Measurements from ENCODE around the gene COL5A3. TPM values are rescaled to one million over a fixed set of nuclear protein-coding genes. Genes with fewer than 3 reads are reported as not detected.

The COL5A3 gene
- total RNA-seq, 1 donor from 2014 or later, result 68.7 TPM

DNA sequence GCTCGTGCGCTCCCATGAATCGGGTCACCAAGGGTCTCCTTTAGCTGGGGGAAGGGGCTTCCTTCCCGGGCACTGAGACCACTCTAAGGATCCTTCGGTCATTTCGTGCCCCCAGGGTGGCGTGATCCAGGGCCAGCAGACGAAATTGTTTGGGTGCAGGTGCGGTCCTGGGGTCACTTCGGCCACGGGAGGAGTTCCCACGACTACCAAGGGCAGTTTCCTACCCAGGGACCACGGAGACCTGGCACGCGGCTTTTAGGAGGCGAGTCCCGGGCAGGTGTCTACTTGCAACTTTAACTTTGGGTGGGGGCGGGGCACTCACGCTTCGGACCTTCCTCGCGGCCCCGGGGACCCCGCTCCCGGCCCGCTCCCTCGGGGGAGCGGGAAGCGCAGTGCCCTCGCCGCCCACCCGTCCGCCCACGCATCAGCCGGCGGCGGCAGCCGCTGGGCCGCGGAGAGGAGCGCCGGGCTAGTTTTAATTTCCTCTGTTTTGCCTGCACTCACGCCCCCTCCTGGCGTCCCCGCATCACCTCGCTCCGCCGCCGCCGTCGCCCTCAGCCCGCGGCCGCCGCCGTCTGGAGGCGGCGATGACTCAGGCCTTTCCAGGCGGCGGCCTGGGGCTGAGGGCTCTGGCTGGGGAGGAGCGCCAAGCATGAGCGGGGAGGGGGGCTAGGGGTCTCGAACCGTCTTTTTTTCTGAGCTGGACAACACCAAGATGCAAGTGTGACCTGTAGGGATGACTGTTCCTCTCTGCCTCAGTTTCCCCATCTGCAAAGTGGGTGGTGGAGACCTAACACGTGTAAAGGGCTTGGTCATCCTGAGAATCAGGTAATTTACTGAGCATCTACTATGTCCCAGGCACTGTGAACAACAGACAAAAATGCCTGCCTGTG lies 95.7 kb downstream of the COL5A3 start:
- H3K27ac Mint-ChIP-seq (ENCODE audit: unreplicated experiment), result peak overlapping the region; percentile 69
- TF ChIP-seq, protein P1, sequence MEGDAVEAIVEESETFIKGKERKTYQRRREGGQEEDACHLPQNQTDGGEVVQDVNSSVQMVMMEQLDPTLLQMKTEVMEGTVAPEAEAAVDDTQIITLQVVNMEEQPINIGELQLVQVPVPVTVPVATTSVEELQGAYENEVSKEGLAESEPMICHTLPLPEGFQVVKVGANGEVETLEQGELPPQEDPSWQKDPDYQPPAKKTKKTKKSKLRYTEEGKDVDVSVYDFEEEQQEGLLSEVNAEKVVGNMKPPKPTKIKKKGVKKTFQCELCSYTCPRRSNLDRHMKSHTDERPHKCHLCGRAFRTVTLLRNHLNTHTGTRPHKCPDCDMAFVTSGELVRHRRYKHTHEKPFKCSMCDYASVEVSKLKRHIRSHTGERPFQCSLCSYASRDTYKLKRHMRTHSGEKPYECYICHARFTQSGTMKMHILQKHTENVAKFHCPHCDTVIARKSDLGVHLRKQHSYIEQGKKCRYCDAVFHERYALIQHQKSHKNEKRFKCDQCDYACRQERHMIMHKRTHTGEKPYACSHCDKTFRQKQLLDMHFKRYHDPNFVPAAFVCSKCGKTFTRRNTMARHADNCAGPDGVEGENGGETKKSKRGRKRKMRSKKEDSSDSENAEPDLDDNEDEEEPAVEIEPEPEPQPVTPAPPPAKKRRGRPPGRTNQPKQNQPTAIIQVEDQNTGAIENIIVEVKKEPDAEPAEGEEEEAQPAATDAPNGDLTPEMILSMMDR (IDR thresholded peaks at IDR 0.05), result peak; percentile 76
- peak overlapping the region; percentile 71 for H3K4me3 Mint-ChIP-seq (ENCODE audit: unreplicated experiment)
- no peaks in the 10 kb centered on the region for H3K27me3 Mint-ChIP-seq (ENCODE audit: unreplicated experiment)
- H3K4me1 Mint-ChIP-seq (ENCODE audit: unreplicated experiment), result peaks cover 11% of the 10 kb centered on the region
- peak; percentile 95 for DNase-seq (ENCODE audit: extremely low spot score, unreplicated experiment)
- no peaks in the 10 kb centered on the region for H3K9me3 Mint-ChIP-seq (ENCODE audit: unreplicated experiment)
- H3K36me3 Mint-ChIP-seq (ENCODE audit: unreplicated experiment), result no peaks in the 10 kb centered on the region

DNA sequence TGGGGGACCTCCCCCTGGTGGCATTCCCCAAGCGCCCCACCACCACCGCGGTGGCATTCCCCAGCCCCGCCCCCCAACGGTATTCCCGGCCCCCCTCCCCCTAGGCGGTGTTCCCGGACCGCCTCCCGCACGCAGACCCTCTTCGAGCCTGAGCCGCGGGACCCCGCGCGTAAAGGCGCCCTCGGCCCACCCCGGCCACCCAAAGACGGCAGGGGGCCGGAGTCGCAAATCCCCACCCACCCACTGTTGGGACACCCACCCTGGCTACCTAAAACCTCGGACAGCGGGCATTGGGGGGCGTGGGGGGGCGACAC lies 96.3 kb downstream of the COL5A3 start:
- H3K4me1 Mint-ChIP-seq (ENCODE audit: unreplicated experiment), result peaks cover 11% of the 10 kb centered on the region
- peak overlapping the region; percentile 69 for H3K27ac Mint-ChIP-seq (ENCODE audit: unreplicated experiment)
- TF ChIP-seq, protein P1 (IDR thresholded peaks at IDR 0.05), result no peak
- H3K27me3 Mint-ChIP-seq (ENCODE audit: unreplicated experiment), result no peaks in the 10 kb centered on the region
- no peaks in the 10 kb centered on the region for H3K9me3 Mint-ChIP-seq (ENCODE audit: unreplicated experiment)
- no peak for DNase-seq (ENCODE audit: extremely low spot score, unreplicated experiment)
- H3K4me3 Mint-ChIP-seq (ENCODE audit: unreplicated experiment), result peak overlapping the region; percentile 71
- no peaks in the 10 kb centered on the region for H3K36me3 Mint-ChIP-seq (ENCODE audit: unreplicated experiment)

DNA sequence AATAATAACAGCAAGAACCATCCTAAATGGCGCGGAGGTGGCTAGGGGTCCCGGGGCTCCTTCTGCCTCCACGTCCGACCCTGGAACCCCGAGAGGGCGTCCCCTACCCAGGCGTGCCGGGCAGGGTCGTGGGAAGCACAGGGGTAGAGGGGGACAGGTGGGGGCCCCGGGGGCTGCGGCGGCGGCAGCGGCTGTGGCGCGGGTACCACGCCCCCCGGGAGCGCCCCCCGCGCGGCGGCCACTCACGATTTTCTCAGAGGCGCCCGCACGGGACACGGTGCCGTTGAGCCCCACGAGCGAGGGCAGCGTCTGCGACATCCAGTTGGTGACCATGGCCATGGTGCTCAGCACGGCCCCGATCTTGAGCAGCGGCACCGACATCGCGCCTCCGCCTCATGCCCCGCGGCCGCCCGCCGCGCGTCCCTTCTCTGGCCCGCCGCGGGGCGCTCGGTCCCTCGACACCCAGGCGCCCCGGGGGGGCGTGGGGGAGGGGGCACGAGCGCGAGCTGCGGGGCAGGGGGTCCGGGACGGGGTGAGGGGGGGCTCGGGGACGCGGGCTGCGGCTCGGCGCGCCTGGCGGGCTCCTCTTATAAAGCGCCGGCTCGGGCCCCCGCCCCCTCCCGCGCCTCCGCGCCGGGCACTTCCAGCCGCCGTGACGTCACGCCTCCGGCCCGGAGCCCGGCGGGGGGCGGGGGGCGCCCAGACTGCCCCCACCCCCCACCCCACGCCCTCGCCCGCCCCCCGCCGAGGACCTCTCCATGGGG lies 96.9 kb downstream of the COL5A3 start:
- peaks cover 11% of the 10 kb centered on the region for H3K4me1 Mint-ChIP-seq (ENCODE audit: unreplicated experiment)
- TF ChIP-seq, protein P1 (IDR thresholded peaks at IDR 0.05), result no peak
- H3K36me3 Mint-ChIP-seq (ENCODE audit: unreplicated experiment), result no peaks in the 10 kb centered on the region
- H3K27me3 Mint-ChIP-seq (ENCODE audit: unreplicated experiment), result no peaks in the 10 kb centered on the region
- DNase-seq (ENCODE audit: extremely low spot score, unreplicated experiment), result no peak
- peak overlapping the region; percentile 72 for H3K4me3 Mint-ChIP-seq (ENCODE audit: unreplicated experiment)
- no peak overlapping the region for H3K27ac Mint-ChIP-seq (ENCODE audit: unreplicated experiment)
- no peaks in the 10 kb centered on the region for H3K9me3 Mint-ChIP-seq (ENCODE audit: unreplicated experiment)

DNA sequence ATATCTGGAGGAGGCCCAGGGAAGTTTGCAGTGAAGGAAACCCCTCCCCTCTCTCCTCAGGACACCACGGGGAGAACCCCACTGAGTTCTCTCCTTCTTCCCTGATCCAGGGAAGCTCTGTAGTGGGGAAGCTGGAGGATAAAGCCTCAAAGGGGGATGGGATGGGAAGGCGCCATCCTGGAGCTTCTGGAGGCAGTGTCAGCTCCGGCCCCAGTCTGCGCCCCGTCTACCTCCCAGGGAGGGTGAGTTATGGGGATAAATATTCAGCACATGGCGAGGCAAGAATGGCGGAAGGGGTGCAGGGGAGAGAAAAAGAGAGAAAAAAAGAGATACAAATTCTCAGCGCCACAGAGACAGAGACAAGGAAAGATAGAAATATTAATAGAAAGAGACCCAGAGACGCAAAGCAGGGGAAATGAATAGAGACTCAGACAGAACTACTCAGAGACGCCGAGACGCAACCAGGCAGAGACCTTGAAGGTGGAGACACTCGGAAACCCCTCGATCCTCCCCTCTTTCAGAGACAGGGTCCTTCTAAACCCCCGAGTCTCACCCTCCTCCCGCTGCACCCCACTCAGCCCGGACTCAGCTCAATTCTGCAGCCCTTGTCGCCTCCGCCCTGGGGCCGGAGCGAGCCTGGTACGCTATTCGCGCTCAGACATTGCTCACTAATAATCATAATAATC lies 97.6 kb downstream of the COL5A3 start:
- no peak for DNase-seq (ENCODE audit: extremely low spot score, unreplicated experiment)
- Mint-ChIP-seq H3K4me3 (ENCODE audit: unreplicated experiment) (peak overlapping the region; percentile 72), H3K36me3 (ENCODE audit: unreplicated experiment) (no peaks in the 10 kb centered on the region), H3K27me3 (ENCODE audit: unreplicated experiment) (no peaks in the 10 kb centered on the region), H3K27ac (ENCODE audit: unreplicated experiment) (peak overlapping the region; percentile 7), H3K9me3 (ENCODE audit: unreplicated experiment) (no peaks in the 10 kb centered on the region), H3K4me1 (ENCODE audit: unreplicated experiment) (peaks cover 11% of the 10 kb centered on the region)
- TF ChIP-seq, protein P1 (IDR thresholded peaks at IDR 0.05), result no peak
